GM13976 (cell line): ENCODE data around the gene NUP85.

ENCODE experiments used
- DNase-seq: peaks from one replicate; pipeline ENCODE4 v3.0.0; 2012; ENCODE audit warnings: low spot score
- CTCF ChIP-seq: IDR thresholded peaks from 2 replicates; pipeline ENCODE4 v1.5.1; 2012; ENCODE audit warnings: borderline replicate concordance, mild to moderate bottlenecking; ENCODE audit not compliant: insufficient read depth; ENCODE audit errors: extremely low read depth, missing control alignments, control extremely low read depth
- in situ Hi-C: fragments of 300-500 bp; cut with MboI; formaldehyde crosslinking; loops from one replicate; pipeline ENCODE4 v1.12.0; 2022; ENCODE audit warnings: low sequenced_read_pairs, mixed read lengths, inconsistent platforms; ENCODE audit not compliant: unreplicated experiment

NUP85 gene

GRCh38 chr17:75266316-75267152, 61.1 kb downstream of the NUP85 start:
- DNase-seq = no peak
- in situ Hi-C loops = no loop called here
- TF ChIP-seq CTCF = no peak

GRCh38 chr17:75267153-75267410, 61.6 kb downstream of the NUP85 start:
- in situ Hi-C loops = no loop called here
- TF ChIP-seq CTCF = no peak
- DNase-seq = no peak

- in situ Hi-C loops = no loop called here
- no peak for TF ChIP-seq CTCF
- no peak for DNase-seq
Measured at GRCh38 chr17:75267411-75268232, 62.1 kb downstream of the NUP85 start.

- no peak for TF ChIP-seq CTCF
- in situ Hi-C loops = loop anchor here (5.0 kb wide), 1 partner anchor 142 kb away; no protein-coding TSS in a partner anchor
- DNase-seq = no peak
Measured at GRCh38 chr17:75269844-75270217, 64.4 kb downstream of the NUP85 start.

GRCh38 chr17:75270218-75270965, 64.9 kb downstream of the NUP85 start:
- in situ Hi-C loops = loop anchor here (5.0 kb wide), 1 partner anchor 142 kb away; no protein-coding TSS in a partner anchor
- DNase-seq = peak; percentile 85
- peak; percentile 32 for TF ChIP-seq CTCF

- no peak for DNase-seq
- in situ Hi-C loops = loop anchor here (5.0 kb wide), 1 partner anchor 141 kb away; no protein-coding TSS in a partner anchor
- TF ChIP-seq CTCF = no peak
Measured at GRCh38 chr17:75270966-75271232, 65.4 kb downstream of the NUP85 start, which contains the start of gene MIF4GD. Gene MIF4GD, minus strand, starts transcription at chr17:75271231. Its CDS starts 1,036 bp downstream, at chr17:75270195.
